Suppressor macrophage treated with lipopolysaccharide for 1 hour (primary cell): ENCODE data around the gene EPC2.
A peak's percentile ranks its signal among the peaks of the same experiment; 100 is the strongest.
"Not testable (repeated sequence)": the region's sequence is repeated elsewhere in the genome, so short reads cannot be mapped to it uniquely, and the experiment has no call there.

Source experiments
- DNase-seq, 3 donors: peaks; one replicate each; pipeline ENCODE4 v3.0.0-alpha.2; 2020 to 2022

The EPC2 gene

GRCh38 chr2:148730085-148730484 lies 85.5 kb downstream of the EPC2 start:
- no peak for DNase-seq

GRCh38 chr2:148737742-148738141 lies 93.2 kb downstream of the EPC2 start:
- no peak for DNase-seq

GRCh38 chr2:148739454-148740105 lies 95.0 kb downstream of the EPC2 start:
- no peak for DNase-seq

GRCh38 chr2:148742373-148742772 lies 97.8 kb downstream of the EPC2 start:
- DNase-seq: no peak

GRCh38 chr2:148745151-148745851 lies 100.8 kb downstream of the EPC2 start:
- no peak for DNase-seq

- DNase-seq: no peak
Measured at GRCh38 chr2:148746973-148747372, 102.4 kb downstream of the EPC2 start.

GRCh38 chr2:148751907-148752306 lies 107.4 kb downstream of the EPC2 start:
- no peak for DNase-seq

- no peak for DNase-seq
Measured at GRCh38 chr2:148752977-148753376, 108.4 kb downstream of the EPC2 start.

- DNase-seq: no peak
Measured at GRCh38 chr2:148754864-148755263, 110.3 kb downstream of the EPC2 start.

- peak; percentile 20 to 56 (median 51) for DNase-seq
Measured at GRCh38 chr2:148756292-148756975, 111.9 kb downstream of the EPC2 start.

GRCh38 chr2:148764815-148765214 lies 120.3 kb downstream of the EPC2 start:
- no peak for DNase-seq

GRCh38 chr2:148770047-148770446 lies 125.5 kb downstream of the EPC2 start:
- no peak for DNase-seq

GRCh38 chr2:148781544-148781943 lies 137.0 kb downstream of the EPC2 start:
- DNase-seq: no peak

- DNase-seq: no peak
Measured at GRCh38 chr2:148789059-148789458, 144.5 kb downstream of the EPC2 start.

- not testable (repeated sequence) for DNase-seq
Measured at GRCh38 chr2:148790172-148790571, 145.6 kb downstream of the EPC2 start.

GRCh38 chr2:148794558-148794957 lies 150.0 kb downstream of the EPC2 start:
- no peak for DNase-seq

- DNase-seq: no peak
Measured at GRCh38 chr2:148796735-148797512, 152.4 kb downstream of the EPC2 start.

GRCh38 chr2:148802448-148803220 lies 158.1 kb downstream of the EPC2 start:
- no peak for DNase-seq

GRCh38 chr2:148810081-148810480 lies 165.5 kb downstream of the EPC2 start:
- no peak for DNase-seq

- DNase-seq: no peak
Measured at GRCh38 chr2:148812306-148812705, 167.8 kb downstream of the EPC2 start.

GRCh38 chr2:148813603-148814065 lies 169.1 kb downstream of the EPC2 start:
- DNase-seq: no peak

- DNase-seq: no peak
Measured at GRCh38 chr2:148814143-148814859, 169.8 kb downstream of the EPC2 start.
